ENCODE results near the gene SLC6A12. TPM values are rescaled to one million over a fixed set of nuclear protein-coding genes. Genes with fewer than 3 reads are reported as not detected.
"Not testable (repeated sequence)": the region's sequence is repeated elsewhere in the genome, so short reads cannot be mapped to it uniquely, and the experiment has no call there.

The SLC6A12 gene
- total and polyA plus RNA-seq, 4 experiments from 2014 or later = 0.33 to 0.49 TPM; not detected in 2

DNA sequence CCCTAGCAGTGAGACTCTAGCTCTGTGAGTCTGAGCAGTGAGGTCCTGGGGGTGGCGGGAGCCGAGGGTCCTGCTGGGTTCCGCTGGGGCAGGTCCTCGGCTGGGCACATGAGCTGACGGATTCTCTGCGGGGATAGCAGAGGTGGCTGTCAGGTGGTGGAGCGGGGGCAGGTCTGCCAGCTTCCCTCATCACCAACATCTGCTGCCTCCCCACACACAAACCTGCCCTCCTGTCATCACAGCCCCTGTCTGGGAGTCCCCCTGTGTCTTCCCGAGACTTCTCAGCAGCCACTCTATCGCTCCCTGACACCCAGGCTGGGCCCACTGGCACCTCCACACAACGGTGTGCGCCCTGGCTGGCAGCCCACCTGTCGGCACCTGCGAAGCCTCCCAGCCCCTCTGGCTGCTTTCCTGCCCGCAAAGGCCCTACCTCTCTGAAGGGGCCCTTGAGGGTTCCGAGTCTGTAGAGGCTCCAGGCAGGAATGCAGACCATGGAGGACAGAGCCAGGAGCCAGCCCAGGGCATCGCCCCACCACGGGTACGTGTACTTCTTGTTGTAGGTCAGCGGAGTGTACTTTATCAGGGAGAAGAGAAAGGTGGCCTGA is 7.1 kb upstream of the SLC6A12 start:
- ChIA-PET CTCF (ENCODE audit: partially characterized antibody) (interaction anchor here (1.1 kb wide), 1 partner anchor 9 kb away, joined by 3 read pairs; no protein-coding TSS in a partner anchor), POLR2A (ENCODE audit: partially characterized antibody) (no interaction called here)
- Mint-ChIP-seq H3K4me3 (no peak overlapping the region), H3K4me1 (peaks cover 0 to 1% (median 0%) of the 10 kb centered on the region in 4 donors), H3K27ac (no peak overlapping the region), H3K27me3 (peaks cover 6 to 8% of the 10 kb centered on the region in 2 donors), H3K9me3 (no peaks in the 10 kb centered on the region), H3K36me3 (no peaks in the 10 kb centered on the region)
- Histone ChIP-seq H3K27me3 (ENCODE audit: insufficient read depth, low read length) (no peaks in the 10 kb centered on the region), H3K4me3 (ENCODE audit: low read length in 2 of 2) (no peak overlapping the region), H3K9me3 (ENCODE audit: control insufficient read depth in 1 of 2, low read length in 2 of 2) (no peaks in the 10 kb centered on the region), H3K27ac (ENCODE audit: low read depth, low read length) (no peak overlapping the region), H3K4me1 (ENCODE audit: insufficient read depth, low read length) (no peaks in the 10 kb centered on the region), H3K36me3 (ENCODE audit: insufficient read depth, low read length) (no peaks in the 10 kb centered on the region)
- DNase-seq = no peak
- intact Hi-C loops (cut with micrococcal nuclease) = no loop called here

DNA sequence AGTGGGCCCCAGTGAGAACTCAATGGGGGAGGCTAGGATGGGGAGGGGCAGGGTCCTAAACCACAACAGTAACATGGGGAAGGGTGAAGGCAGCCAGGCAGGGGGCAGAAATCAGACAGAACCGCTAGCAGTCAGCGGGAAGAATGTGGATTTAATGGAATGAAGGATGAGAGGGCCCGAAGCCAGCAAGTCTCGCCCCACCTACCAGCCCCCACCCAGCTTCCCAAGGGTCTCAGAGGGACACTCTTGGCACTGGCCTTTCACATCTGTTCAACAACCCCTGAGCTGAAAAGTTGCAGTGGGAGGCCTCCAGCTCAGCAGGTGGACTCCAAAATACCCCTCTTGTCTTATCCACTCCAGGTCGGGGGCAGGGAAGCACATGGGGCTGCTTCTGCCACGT is 6.5 kb upstream of the SLC6A12 start:
- CTCF ChIA-PET (ENCODE audit: partially characterized antibody) = interaction anchor here (0.9 kb wide), 1 partner anchor 12 kb away, joined by 3 read pairs; no protein-coding TSS in a partner anchor

GRCh38 chr12:219891-220352 is 6.0 kb upstream of the SLC6A12 start:
- H3K9me3 Mint-ChIP-seq = no peaks in the 10 kb centered on the region
- Histone ChIP-seq H3K27ac (ENCODE audit: low read depth, low read length) (no peak overlapping the region), H3K9me3 (ENCODE audit: control insufficient read depth in 1 of 2, low read length in 2 of 2) (no peaks in the 10 kb centered on the region), H3K27me3 (ENCODE audit: insufficient read depth, low read length) (no peaks in the 10 kb centered on the region), H3K36me3 (ENCODE audit: insufficient read depth, low read length) (no peaks in the 10 kb centered on the region), H3K4me3 (ENCODE audit: low read length in 2 of 2) (no peak overlapping the region), H3K4me1 (ENCODE audit: insufficient read depth, low read length) (no peaks in the 10 kb centered on the region)
- peaks cover 0 to 1% (median 0%) of the 10 kb centered on the region in 4 donors for H3K4me1 Mint-ChIP-seq
- intact Hi-C loops (cut with micrococcal nuclease) = no loop called here
- no peak overlapping the region for H3K4me3 Mint-ChIP-seq
- ChIA-PET CTCF (ENCODE audit: partially characterized antibody) (interaction anchor here (0.9 kb wide), 1 partner anchor 13 kb away, joined by 3 read pairs; no protein-coding TSS in a partner anchor), POLR2A (ENCODE audit: partially characterized antibody) (no interaction called here)
- H3K27me3 Mint-ChIP-seq = peaks cover 6 to 10% of the 10 kb centered on the region in 2 donors
- DNase-seq = peak in 3 of 5 donors; percentile 4 to 15 (median 6)
- H3K36me3 Mint-ChIP-seq = no peaks in the 10 kb centered on the region
- no peak overlapping the region for H3K27ac Mint-ChIP-seq

More for the DNA sequence above, 6.5 kb upstream of the SLC6A12 start:
- H3K4me1 ChIP-seq (ENCODE audit: insufficient read depth, low read length) = no peaks in the 10 kb centered on the region
- Mint-ChIP-seq H3K4me3 (no peak overlapping the region), H3K27ac (no peak overlapping the region), H3K36me3 (no peaks in the 10 kb centered on the region), H3K4me1 (peaks cover 0 to 1% (median 0%) of the 10 kb centered on the region in 4 donors), H3K9me3 (no peaks in the 10 kb centered on the region), H3K27me3 (peaks cover 6 to 8% of the 10 kb centered on the region in 2 donors)
- no peaks in the 10 kb centered on the region for H3K9me3 ChIP-seq (ENCODE audit: control insufficient read depth in 1 of 2, low read length in 2 of 2)
- H3K27me3 ChIP-seq (ENCODE audit: insufficient read depth, low read length) = no peaks in the 10 kb centered on the region
- no peak overlapping the region for H3K27ac ChIP-seq (ENCODE audit: low read depth, low read length)
- no peak overlapping the region for H3K4me3 ChIP-seq (ENCODE audit: low read length in 2 of 2)
- intact Hi-C loops (cut with micrococcal nuclease) = no loop called here
- POLR2A ChIA-PET (ENCODE audit: partially characterized antibody) = no interaction called here
- DNase-seq = no peak
- H3K36me3 ChIP-seq (ENCODE audit: insufficient read depth, low read length) = no peaks in the 10 kb centered on the region

GRCh38 chr12:218728-219590 is 5.0 kb upstream of the SLC6A12 start:
- H3K27me3 ChIP-seq (ENCODE audit: insufficient read depth, low read length) = no peaks in the 10 kb centered on the region
- H3K27ac ChIP-seq (ENCODE audit: low read depth, low read length) = no peak overlapping the region
- DNase-seq = no peak
- no peaks in the 10 kb centered on the region for H3K36me3 ChIP-seq (ENCODE audit: insufficient read depth, low read length)
- H3K27ac Mint-ChIP-seq = no peak overlapping the region
- no peaks in the 10 kb centered on the region for H3K36me3 Mint-ChIP-seq
- H3K4me1 Mint-ChIP-seq = peaks cover 0 to 1% (median 0%) of the 10 kb centered on the region in 4 donors
- no peak overlapping the region for H3K4me3 Mint-ChIP-seq
- H3K4me3 ChIP-seq (ENCODE audit: low read length in 2 of 2) = no peak overlapping the region
- intact Hi-C loops (cut with micrococcal nuclease) = no loop called here
- peaks cover 9 to 14% of the 10 kb centered on the region in 2 donors for H3K27me3 Mint-ChIP-seq
- ChIA-PET CTCF (ENCODE audit: partially characterized antibody) (no interaction called here), POLR2A (ENCODE audit: partially characterized antibody) (no interaction called here)
- no peaks in the 10 kb centered on the region for H3K4me1 ChIP-seq (ENCODE audit: insufficient read depth, low read length)
- H3K9me3 ChIP-seq (ENCODE audit: control insufficient read depth in 1 of 2, low read length in 2 of 2) = no peaks in the 10 kb centered on the region
- no peaks in the 10 kb centered on the region for H3K9me3 Mint-ChIP-seq

- no peaks in the 10 kb centered on the region for H3K36me3 ChIP-seq (ENCODE audit: insufficient read depth, low read length)
- DNase-seq = no peak
- no peaks in the 10 kb centered on the region for H3K9me3 ChIP-seq (ENCODE audit: control insufficient read depth in 1 of 2, low read length in 2 of 2)
- POLR2A ChIA-PET (ENCODE audit: partially characterized antibody) = no interaction called here
- no peaks in the 10 kb centered on the region for H3K4me1 ChIP-seq (ENCODE audit: insufficient read depth, low read length)
- no peaks in the 10 kb centered on the region for H3K36me3 Mint-ChIP-seq
- H3K27ac Mint-ChIP-seq = no peak overlapping the region
- CTCF ChIA-PET (ENCODE audit: partially characterized antibody) = no interaction called here
- H3K27ac ChIP-seq (ENCODE audit: low read depth, low read length) = no peak overlapping the region
- H3K27me3 Mint-ChIP-seq = peaks cover 15 to 22% of the 10 kb centered on the region in 2 donors
- H3K27me3 ChIP-seq (ENCODE audit: insufficient read depth, low read length) = no peaks in the 10 kb centered on the region
- intact Hi-C loops (cut with micrococcal nuclease) = no loop called here
- H3K4me3 Mint-ChIP-seq = no peak overlapping the region
- H3K9me3 Mint-ChIP-seq = no peaks in the 10 kb centered on the region
- H3K4me1 Mint-ChIP-seq = peaks cover 0 to 1% (median 0%) of the 10 kb centered on the region in 4 donors
- no peak overlapping the region for H3K4me3 ChIP-seq (ENCODE audit: low read length in 2 of 2)
Observed at GRCh38 chr12:218221-218620, 4.3 kb upstream of the SLC6A12 start.

- DNase-seq; H3K27ac Mint-ChIP-seq; H3K27me3 ChIP-seq (ENCODE audit: insufficient read depth, low read length); H3K4me1 Mint-ChIP-seq; H3K4me3 ChIP-seq (ENCODE audit: low read length in 2 of 2); H3K27ac ChIP-seq (ENCODE audit: low read depth, low read length); H3K36me3 Mint-ChIP-seq; H3K36me3 ChIP-seq (ENCODE audit: insufficient read depth, low read length); intact Hi-C loops (cut with micrococcal nuclease); H3K4me3 Mint-ChIP-seq; POLR2A ChIA-PET (ENCODE audit: partially characterized antibody); H3K9me3 Mint-ChIP-seq; H3K9me3 ChIP-seq (ENCODE audit: control insufficient read depth in 1 of 2, low read length in 2 of 2); CTCF ChIA-PET (ENCODE audit: partially characterized antibody); H3K4me1 ChIP-seq (ENCODE audit: insufficient read depth, low read length): not testable (repeated sequence)
- H3K27me3 Mint-ChIP-seq = peaks cover 21 to 24% of the 10 kb centered on the region in 2 donors
Observed at GRCh38 chr12:217029-217428, 3.1 kb upstream of the SLC6A12 start.

GRCh38 chr12:215116-215515 is 1.2 kb upstream of the SLC6A12 start:
- Mint-ChIP-seq H3K27me3 (peaks cover 34 to 43% of the 10 kb centered on the region in 2 donors), H3K9me3 (peaks cover 0 to 1% (median 0%) of the 10 kb centered on the region in 8 donors), H3K36me3 (no peaks in the 10 kb centered on the region), H3K27ac (no peak overlapping the region), H3K4me3 (no peak overlapping the region), H3K4me1 (no peaks in the 10 kb centered on the region)
- Histone ChIP-seq H3K27me3 (ENCODE audit: insufficient read depth, low read length) (no peaks in the 10 kb centered on the region), H3K4me1 (ENCODE audit: insufficient read depth, low read length) (no peaks in the 10 kb centered on the region), H3K4me3 (ENCODE audit: low read length in 2 of 2) (no peak overlapping the region), H3K27ac (ENCODE audit: low read depth, low read length) (no peak overlapping the region), H3K36me3 (ENCODE audit: insufficient read depth, low read length) (no peaks in the 10 kb centered on the region), H3K9me3 (ENCODE audit: control insufficient read depth in 1 of 2, low read length in 2 of 2) (no peaks in the 10 kb centered on the region)
- no peak for DNase-seq
- POLR2A ChIA-PET (ENCODE audit: partially characterized antibody) = no interaction called here
- CTCF ChIA-PET (ENCODE audit: partially characterized antibody) = no interaction called here
- intact Hi-C loops (cut with micrococcal nuclease) = no loop called here

All from CD4-positive, alpha-beta memory T cell (primary cell).